ENCODE data around the gene SYVN1. TPM values are rescaled to one million over a fixed set of nuclear protein-coding genes. Genes with fewer than 3 reads are reported as not detected.

SYVN1 gene
- total and polyA plus RNA-seq, 4 donors = 19.9 to 210 (median 56.6) TPM

DNA sequence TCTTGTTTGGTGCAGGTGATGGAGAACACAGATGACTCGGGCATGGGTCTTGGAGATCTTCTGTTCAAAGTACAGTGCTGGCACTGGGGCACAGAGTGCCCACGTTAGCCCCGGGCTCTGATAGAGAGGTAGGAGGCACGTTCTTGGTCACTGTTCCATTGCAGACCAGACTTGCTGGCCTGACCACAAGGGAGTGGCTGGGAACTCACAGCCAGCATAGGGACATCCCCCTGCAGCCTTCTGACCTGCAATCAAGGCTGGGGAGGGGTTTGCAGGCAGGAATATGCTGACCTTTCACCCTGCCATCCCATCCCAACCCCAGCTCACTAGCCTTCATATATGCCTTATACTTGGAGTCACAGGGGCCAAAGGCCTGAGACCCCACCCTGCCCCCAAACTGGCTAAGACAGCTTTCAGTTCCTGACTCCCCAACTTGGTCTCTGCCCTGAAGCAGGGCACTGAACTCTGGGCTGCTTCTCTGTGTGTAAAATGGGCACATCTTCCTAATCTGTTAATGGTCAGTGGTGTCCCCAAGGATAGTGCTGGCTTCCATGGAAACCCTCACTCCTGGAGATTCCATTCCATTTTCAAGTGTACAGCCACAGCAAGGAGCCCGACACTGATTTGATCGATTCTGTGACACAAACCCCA is 7.6 kb downstream of the SYVN1 start:
- Histone ChIP-seq H3K27ac (ENCODE audit: low read depth in 1 of 2, low read length in 2 of 2) (no peak overlapping the region), H3K9me3 (ENCODE audit: control insufficient read depth in 4 of 4, low read length in 3 of 4) (no peaks in the 10 kb centered on the region), H3K9ac (ENCODE audit: low read depth in 1 of 2, low read length in 2 of 2) (no peak overlapping the region), H3K4me3 (ENCODE audit: low read depth in 1 of 3, low read length in 3 of 3) (no peak overlapping the region), H3K27me3 (ENCODE audit: control insufficient read depth in 4 of 4, insufficient read depth in 4 of 4, low read length in 3 of 4) (no peaks in the 10 kb centered on the region), H3K4me1 (ENCODE audit: control insufficient read depth in 4 of 4, insufficient read depth in 4 of 4, low read length in 3 of 4) (peaks cover 0 to 17% (median 11%) of the 10 kb centered on the region in 4 donors), H3K36me3 (ENCODE audit: control insufficient read depth in 4 of 4, insufficient read depth in 3 of 4, low read depth in 1 of 4, low read length in 3 of 4) (peaks cover 33 to 70% (median 49%) of the 10 kb centered on the region in 4 donors)
- TF ChIP-seq RXRA (IDR thresholded peaks at IDR 0.05) (no peak), FOXA1 (IDR thresholded peaks at IDR 0.05) (no peak), TAF1 (conservative IDR thresholded peaks at IDR 0.05) (no peak), RAD21 (IDR thresholded peaks at IDR 0.05) (no peak), NR2F2 (IDR thresholded peaks at IDR 0.05) (no peak), HNF4A (conservative IDR thresholded peaks at IDR 0.05) (no peak)
- TF ChIP-seq, protein P1, sequence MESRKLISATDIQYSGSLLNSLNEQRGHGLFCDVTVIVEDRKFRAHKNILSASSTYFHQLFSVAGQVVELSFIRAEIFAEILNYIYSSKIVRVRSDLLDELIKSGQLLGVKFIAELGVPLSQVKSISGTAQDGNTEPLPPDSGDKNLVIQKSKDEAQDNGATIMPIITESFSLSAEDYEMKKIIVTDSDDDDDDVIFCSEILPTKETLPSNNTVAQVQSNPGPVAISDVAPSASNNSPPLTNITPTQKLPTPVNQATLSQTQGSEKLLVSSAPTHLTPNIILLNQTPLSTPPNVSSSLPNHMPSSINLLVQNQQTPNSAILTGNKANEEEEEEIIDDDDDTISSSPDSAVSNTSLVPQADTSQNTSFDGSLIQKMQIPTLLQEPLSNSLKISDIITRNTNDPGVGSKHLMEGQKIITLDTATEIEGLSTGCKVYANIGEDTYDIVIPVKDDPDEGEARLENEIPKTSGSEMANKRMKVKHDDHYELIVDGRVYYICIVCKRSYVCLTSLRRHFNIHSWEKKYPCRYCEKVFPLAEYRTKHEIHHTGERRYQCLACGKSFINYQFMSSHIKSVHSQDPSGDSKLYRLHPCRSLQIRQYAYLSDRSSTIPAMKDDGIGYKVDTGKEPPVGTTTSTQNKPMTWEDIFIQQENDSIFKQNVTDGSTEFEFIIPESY (IDR thresholded peaks at IDR 0.05) = no peak
- TF ChIP-seq, protein P2, sequence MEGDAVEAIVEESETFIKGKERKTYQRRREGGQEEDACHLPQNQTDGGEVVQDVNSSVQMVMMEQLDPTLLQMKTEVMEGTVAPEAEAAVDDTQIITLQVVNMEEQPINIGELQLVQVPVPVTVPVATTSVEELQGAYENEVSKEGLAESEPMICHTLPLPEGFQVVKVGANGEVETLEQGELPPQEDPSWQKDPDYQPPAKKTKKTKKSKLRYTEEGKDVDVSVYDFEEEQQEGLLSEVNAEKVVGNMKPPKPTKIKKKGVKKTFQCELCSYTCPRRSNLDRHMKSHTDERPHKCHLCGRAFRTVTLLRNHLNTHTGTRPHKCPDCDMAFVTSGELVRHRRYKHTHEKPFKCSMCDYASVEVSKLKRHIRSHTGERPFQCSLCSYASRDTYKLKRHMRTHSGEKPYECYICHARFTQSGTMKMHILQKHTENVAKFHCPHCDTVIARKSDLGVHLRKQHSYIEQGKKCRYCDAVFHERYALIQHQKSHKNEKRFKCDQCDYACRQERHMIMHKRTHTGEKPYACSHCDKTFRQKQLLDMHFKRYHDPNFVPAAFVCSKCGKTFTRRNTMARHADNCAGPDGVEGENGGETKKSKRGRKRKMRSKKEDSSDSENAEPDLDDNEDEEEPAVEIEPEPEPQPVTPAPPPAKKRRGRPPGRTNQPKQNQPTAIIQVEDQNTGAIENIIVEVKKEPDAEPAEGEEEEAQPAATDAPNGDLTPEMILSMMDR (IDR thresholded peaks at IDR 0.05; ENCODE audit: low read depth, low read length, missing input control) = no peak
- TF ChIP-seq, protein P3, sequence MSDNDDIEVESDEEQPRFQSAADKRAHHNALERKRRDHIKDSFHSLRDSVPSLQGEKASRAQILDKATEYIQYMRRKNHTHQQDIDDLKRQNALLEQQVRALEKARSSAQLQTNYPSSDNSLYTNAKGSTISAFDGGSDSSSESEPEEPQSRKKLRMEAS (IDR thresholded peaks at IDR 0.05) = no peak
- TF ChIP-seq, protein P4, sequence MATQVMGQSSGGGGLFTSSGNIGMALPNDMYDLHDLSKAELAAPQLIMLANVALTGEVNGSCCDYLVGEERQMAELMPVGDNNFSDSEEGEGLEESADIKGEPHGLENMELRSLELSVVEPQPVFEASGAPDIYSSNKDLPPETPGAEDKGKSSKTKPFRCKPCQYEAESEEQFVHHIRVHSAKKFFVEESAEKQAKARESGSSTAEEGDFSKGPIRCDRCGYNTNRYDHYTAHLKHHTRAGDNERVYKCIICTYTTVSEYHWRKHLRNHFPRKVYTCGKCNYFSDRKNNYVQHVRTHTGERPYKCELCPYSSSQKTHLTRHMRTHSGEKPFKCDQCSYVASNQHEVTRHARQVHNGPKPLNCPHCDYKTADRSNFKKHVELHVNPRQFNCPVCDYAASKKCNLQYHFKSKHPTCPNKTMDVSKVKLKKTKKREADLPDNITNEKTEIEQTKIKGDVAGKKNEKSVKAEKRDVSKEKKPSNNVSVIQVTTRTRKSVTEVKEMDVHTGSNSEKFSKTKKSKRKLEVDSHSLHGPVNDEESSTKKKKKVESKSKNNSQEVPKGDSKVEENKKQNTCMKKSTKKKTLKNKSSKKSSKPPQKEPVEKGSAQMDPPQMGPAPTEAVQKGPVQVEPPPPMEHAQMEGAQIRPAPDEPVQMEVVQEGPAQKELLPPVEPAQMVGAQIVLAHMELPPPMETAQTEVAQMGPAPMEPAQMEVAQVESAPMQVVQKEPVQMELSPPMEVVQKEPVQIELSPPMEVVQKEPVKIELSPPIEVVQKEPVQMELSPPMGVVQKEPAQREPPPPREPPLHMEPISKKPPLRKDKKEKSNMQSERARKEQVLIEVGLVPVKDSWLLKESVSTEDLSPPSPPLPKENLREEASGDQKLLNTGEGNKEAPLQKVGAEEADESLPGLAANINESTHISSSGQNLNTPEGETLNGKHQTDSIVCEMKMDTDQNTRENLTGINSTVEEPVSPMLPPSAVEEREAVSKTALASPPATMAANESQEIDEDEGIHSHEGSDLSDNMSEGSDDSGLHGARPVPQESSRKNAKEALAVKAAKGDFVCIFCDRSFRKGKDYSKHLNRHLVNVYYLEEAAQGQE (IDR thresholded peaks at IDR 0.05) = no peak
- WGBS = 73% methylated on average over 6 of the region's 6 CpGs
- DNase-seq (ENCODE audit: low spot score) = no peak

DNA sequence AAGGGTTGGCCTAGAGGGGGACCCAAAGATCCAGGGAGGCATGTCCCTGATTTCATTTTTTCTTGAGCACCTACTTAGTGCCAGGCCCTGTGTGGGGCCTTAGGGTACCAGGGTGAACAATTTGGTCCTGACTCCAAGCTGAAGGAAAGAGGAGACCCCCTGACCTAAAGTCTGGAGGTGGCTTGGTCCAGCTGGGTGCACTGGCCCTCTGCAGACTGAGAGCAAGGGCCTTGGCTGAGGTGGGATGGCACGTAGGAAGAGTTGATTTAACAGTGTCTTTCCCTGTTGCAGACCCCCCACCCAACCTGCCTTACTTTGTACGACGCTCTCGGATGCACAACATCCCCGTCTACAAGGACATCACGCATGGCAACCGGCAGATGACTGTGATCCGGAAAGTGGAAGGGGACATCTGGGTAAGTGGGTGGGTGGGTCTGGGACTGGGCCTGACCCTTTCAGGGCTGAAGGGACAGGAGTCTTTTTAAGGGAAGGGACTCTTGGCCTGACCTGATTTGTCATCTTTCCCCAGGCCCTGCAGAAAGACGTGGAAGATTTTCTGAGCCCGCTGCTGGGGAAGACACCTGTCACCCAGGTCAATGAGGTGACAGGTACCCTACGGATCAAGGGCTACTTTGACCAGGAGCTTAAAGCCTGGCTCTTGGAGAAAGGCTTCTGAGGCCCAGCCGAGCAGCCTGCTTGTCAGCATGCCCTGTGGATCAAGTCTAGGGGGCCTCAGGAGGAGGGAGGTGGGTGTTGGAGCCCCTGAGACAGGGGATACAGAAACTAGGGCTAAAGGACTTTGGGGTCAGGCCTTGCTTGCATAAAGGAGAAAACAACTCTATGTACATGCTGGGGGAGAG is 8.9 kb downstream of the SYVN1 start:
- TF ChIP-seq, protein P5, sequence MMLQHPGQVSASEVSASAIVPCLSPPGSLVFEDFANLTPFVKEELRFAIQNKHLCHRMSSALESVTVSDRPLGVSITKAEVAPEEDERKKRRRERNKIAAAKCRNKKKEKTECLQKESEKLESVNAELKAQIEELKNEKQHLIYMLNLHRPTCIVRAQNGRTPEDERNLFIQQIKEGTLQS (IDR thresholded peaks at IDR 0.05) = no peak
- TF ChIP-seq RXRA (IDR thresholded peaks at IDR 0.05) (no peak), TAF1 (conservative IDR thresholded peaks at IDR 0.05) (no peak)
- no peaks in the 10 kb centered on the region for H3K27me3 ChIP-seq (ENCODE audit: control insufficient read depth in 4 of 4, insufficient read depth in 4 of 4, low read length in 3 of 4)
- no peak overlapping the region for H3K9ac ChIP-seq (ENCODE audit: low read depth in 1 of 2, low read length in 2 of 2)
- peaks cover 2 to 18% (median 16%) of the 10 kb centered on the region in 4 donors for H3K4me1 ChIP-seq (ENCODE audit: control insufficient read depth in 4 of 4, insufficient read depth in 4 of 4, low read length in 3 of 4)
- WGBS = 91% methylated on average over 12 of the region's 12 CpGs
- no peaks in the 10 kb centered on the region for H3K9me3 ChIP-seq (ENCODE audit: control insufficient read depth in 4 of 4, low read length in 3 of 4)
- H3K36me3 ChIP-seq (ENCODE audit: control insufficient read depth in 4 of 4, insufficient read depth in 3 of 4, low read depth in 1 of 4, low read length in 3 of 4) = peaks cover 22 to 62% (median 43%) of the 10 kb centered on the region in 4 donors
- no peak overlapping the region for H3K27ac ChIP-seq (ENCODE audit: low read depth in 1 of 2, low read length in 2 of 2)
- no peak for DNase-seq (ENCODE audit: low spot score)
- H3K4me3 ChIP-seq (ENCODE audit: low read depth in 1 of 3, low read length in 3 of 3) = no peak overlapping the region

Measured in liver (tissue), 9 donors.